Measurements from ENCODE around the gene SMYD3.
"Not testable (repeated sequence)": the region's sequence is repeated elsewhere in the genome, so short reads cannot be mapped to it uniquely, and the experiment has no call there.

SMYD3 gene

DNA sequence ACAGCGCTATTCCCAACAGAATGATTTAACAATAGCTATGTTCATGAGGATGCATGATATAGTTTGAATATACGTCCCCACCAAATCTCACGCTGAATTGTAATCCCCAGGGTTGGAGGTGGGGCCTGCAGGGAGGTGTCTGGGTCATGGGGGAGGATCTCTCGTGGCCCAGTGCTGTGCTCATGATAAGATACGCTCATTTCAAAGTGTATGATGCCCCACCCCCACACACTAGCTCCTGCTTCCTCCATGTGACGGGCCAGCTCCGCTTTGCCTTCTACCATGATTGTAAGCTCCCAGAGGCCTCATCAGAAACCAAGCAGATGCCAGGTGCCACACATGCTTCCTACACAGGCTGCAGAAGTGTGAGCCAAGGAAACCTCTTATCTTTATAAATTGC is 93.6 kb downstream of the SMYD3 start:
- no peak for DNase-seq

DNA sequence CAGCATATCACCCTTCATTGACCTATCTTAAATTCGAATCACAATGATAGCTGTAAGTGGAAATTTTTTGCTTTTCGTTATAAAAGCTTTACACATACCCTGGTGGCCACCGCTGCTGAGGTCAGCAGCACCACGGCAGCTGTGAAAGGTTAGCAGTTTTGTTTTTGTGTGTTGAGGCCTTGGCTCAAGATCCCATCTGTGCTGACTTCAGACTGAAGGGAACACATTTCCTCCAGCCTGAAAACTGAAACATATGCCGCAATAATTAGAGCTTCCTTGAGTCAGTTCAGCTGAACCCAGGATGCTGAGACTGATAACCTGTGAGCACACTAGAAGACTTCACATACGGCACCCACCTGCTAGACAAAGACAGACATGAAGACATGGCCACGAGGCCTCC is 103.0 kb downstream of the SMYD3 start:
- no peak for DNase-seq

DNA sequence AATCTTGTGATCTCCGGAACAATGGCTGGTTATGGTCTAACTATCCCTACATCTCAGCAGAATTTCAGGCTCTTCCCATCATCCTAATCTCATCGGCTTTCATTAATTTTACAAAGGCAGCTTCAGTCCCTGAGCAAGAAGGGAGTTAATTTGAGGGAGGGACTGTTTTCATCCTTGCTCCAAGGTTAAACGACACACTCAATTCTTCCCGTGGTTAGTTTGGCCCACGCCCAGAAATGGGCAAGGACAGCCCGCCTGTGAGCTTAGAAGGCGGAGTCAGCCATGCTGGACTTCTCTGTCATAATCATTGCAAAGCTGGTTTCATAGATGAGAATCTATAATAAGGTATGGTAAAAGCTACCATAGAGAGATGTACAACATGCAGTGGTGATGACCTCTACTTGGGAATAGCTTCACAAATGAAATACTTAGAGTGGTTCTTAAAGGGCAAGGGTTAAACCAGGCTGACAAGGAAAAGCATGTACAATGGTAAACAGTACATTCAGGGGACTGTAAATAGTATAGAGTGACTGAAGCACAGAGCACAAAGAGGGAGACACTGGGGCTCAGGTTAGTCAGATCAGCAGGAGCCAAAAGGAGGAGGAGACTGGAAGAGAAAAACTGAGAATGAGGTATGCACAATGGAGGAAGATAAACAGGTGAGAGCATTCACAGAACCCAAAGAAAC is 108.8 kb downstream of the SMYD3 start:
- DNase-seq, result peak; percentile 73

DNA sequence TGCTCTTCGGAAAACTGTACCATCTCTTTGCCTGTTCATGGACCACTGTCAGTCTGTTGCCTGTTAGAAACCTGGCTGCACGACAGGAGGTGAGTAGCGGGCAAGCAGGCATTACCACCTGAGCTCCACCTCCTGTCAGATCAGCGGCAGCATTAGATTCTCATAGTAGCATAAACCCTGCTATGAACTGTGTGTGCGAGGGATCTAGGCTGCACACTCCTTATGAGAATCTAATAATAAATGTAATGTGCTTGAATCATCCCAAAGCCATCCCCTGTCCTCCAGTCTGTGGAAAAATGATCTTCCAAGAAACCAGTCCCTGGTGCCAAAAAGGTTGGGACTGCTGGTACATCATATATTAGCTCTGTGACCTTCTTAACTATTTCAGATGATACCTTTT is 110.0 kb downstream of the SMYD3 start:
- no peak for DNase-seq

DNA sequence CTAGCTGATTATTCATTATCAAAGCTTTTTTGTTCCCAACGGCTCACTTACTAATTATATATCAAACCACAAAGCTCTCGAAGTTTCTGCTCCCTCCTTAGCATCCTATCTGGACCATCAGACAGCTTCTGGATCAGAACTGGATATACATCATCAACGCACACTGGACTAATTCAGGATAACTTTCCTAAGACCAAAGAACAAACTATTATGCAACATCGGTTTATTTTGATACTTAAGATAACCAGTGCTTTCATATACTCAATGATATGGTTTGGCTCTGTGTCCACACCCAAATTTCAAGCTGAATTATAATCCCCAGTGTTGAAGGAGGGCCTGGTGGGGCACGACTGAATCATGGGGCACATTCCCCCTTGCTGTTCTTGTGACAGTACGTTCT is 110.8 kb downstream of the SMYD3 start:
- DNase-seq, result no peak

DNA sequence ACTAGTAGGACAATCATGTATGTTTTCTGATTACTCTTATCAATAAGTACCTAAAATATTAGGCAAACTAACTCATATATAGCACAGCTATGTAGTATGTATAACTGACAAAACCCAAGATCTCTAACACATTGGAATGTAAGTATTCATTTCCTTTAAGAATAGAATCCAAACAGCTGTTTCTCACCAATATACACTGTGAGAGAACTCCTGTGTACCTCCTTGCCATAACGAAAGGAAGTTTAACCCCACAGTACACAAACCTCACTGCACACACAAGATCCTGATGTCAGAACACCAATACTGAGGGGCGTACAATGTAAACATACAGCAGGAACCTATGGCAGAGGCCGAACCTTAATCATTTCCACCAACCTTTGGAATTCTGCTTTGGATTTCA is 113.0 kb downstream of the SMYD3 start:
- no peak for DNase-seq

DNA sequence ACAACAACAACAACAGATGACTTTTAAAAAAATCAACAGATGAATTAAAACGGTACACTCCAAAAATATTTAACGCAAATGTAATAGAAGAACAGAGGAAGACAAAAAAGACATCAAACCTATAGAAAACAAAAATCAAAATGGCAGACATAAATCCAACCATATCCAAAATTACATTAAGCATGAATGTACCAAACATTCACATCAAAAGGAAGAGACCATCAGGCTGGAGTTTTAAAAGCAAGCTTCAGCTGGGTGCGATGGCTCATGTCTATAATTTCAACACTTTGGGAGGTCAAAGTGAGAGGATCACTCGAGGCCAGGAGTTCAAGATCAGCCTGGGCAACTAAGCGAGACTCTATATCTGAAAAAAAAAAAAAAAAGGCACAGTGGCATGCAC is 116.2 kb downstream of the SMYD3 start:
- DNase-seq, result no peak

DNA sequence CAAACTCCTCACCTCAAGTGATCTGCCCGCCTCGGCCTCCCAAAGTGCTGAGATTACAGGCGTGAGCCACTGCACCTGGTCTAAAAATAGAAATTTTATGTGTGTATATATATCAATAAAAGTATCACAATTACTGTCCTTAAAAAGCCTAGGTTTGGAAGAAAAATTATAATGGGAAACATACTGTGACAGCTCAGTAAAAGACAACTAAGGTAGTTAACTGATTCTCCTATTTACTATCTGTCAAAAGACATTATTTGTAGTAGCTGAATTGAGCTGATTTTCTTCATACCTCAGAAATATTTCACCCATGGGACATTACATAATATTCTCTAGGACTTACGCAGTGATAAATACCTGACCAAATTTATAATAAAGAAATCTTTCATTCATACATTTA is 122.5 kb downstream of the SMYD3 start:
- DNase-seq, result no peak

DNA sequence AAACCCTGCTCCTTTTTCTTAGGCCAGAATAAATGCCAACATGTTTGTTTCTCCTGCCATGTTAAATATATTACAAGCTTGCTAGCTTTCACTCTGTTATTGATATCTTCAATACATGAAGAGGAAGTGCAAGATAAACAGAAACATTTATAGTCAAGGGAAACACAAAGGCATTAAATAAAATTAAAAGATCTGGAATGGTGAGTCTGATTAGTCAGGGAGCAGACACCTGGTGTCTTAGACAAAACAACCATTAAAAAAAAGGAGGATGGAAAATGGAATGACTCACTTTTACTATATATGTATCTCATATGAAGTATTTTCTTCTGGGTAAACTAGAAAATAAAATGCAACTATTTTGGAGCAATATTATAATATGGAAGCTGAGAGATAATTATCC is 123.3 kb downstream of the SMYD3 start:
- no peak for DNase-seq

DNA sequence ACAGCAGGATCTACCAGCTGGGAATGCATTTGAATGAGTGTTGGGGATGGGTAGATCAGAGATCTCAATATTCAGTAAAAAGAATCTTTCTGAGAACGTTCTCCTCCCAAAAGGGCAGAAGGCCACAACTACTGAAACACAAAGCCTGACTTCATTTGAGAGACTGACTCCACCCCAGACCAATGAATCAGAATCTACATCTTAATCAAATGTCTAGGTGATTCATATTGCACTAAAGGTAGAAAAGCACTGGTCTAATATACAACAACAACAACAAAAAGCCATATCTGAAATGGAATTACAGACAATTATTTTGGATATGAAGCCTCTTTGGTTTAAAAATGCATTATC is 123.9 kb downstream of the SMYD3 start:
- no peak for DNase-seq

DNA sequence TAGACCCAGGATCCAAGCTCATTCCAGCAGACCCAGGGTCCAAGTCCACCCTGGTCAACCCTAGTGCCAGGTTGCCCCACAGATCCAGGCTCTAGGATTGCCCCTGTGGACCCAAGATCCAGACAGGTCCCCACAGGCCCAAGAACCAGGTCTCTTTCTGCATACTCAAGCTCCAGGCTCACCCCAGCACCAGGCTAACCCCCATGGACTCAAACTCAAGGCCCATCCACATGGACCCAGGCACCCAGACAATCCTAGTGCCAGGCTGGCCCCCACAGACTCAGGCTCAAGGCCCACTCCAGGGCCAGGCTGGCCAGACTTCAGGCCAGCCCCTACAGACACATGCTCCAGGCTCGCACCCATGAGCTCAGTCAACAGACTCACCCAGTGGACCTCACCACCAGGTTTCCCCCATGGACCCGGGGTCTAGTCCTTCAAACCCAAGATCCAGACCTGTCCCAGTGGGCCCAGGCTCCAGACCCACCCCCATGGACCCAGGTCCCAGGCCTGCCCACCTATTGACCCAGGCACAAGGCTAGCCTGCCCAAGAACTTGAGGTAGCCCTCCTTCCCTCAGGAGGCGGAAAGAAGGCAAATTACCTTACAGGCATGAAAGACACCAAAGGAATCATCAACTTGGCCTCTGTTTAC is 124.4 kb downstream of the SMYD3 start:
- DNase-seq, result no peak

DNA sequence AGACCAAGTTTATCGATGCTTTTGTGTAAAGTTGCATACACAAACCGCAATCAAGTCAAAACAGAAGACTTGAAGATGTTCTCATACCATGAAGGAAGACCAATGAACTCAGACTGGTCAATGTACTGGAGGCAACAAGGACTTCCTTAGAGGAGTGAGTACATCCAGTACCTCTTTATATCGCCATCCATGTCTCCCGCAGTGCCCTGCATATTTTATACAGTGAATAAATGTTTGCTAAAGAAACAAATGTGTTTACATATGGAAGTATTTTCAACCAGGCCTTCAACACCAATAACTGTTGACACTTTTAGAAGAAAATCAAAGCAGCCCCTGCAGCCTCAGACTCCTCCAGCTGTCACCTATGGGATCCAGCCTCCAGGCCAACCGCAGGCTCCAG is 125.6 kb downstream of the SMYD3 start:
- DNase-seq, result no peak

DNA sequence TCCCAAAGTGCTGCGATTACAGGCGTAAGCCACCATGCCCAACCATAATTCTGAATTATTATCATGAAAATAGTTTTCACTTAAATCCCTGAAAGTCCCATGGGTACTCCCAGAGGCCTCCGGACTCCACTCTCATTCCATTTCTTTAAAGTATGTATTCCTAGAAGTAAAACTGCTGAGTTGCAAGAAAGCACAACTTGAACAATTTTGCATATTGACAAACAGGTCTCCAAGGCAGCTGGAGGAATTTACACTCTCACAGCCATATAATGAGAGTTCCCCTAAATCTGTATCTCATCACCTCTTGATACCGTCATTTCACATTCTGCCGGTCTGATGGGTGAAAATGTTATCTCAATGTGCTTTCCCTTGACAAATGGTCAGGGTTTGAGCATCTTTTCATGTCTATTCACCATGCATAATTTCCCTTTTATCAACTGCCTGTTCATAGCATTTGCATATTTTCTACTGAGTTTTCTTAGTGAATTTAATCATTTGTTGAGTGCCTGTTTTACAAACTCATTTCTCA is 129.4 kb downstream of the SMYD3 start:
- no peak for DNase-seq

DNA sequence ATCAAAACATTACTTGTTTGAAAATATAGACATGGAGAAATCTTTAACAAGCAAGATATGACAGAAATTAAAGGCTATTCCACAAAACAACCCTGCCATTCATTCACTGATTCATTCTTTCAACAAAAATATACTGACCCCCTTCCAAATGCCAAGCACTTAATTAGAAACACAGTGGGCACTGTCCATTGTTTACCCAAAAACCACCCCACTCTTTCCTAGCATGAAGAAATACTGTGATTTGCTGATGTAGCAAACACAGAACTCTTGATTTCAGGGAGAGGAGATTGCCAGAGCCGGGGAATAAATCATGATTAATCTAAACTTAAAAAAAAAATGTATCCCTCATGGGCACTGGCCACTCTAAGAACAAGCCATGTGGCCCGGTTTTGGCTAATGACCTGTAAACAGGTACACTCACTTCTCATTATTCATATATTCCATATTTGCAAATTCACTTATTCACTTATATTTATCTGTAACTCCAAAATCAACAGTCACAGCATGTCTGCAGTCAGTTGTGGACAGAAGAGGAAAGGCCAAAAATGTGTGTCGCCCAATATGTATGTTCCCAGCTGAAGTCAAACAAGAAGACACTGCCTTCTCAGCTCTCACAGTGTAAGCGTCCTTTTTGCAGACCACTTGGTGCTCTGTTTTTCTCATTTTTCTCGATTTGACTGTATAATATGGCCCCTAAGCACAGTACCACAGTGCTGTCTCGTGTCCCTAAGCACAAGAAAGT is 133.1 kb downstream of the SMYD3 start:
- DNase-seq, result no peak

DNA sequence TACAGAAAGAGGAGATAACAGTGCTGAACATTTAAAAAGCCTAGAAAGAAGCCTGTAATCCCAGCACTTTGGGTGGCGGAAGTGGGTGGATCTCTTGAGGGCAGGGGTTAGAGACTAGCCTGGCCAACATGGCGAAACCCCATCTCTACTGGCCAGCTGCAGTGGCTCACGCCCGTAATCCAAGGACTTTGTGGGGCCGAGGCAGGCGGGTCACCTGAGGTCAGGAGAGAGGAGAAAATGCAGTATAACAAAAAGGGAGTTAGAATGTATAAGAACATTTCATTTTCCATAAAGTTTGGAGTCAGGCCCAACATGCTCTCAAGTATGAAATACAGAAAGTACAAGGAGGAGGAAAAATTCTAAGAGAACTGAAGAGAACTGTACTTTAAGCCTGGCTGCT is 134.5 kb downstream of the SMYD3 start:
- DNase-seq, result no peak

DNA sequence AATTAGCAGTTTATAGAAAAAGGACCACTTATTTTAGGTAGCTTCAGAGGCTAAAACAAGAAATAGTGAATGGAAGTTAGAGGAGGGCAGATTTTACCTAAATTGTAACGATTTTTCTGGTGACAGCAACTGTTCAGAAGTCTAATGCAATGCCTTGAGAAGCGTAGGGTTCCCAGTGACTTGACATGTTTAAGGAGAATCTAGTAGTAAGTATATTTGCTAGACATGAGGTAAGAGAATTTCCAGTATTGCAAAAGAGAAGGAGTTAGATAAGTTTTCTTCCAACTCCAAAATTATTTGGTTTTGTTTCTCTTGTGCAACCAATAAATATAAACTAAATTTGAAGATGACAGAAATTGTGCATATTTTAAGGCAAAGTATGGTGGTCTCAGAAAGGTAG is 140.0 kb downstream of the SMYD3 start:
- DNase-seq, result no peak

DNA sequence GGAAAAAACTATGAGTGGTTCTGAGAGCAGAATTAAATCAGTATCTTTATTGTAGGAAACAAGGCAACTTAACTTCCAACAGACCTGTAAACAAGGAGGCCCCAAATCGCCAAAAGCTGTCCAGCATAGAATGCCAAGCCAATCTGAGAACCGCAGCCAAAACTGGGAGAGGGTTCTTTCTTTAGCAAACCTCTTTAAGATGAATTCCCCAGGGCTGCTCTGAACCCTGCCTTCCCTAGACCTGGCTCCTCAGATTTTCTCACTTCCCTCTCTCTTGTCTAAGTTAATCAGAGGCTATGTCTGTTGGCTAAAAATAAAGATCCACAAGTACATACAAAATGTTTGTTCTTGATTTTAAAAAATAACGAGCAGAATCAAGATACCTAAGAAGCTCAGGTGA is 141.4 kb downstream of the SMYD3 start:
- no peak for DNase-seq

DNA sequence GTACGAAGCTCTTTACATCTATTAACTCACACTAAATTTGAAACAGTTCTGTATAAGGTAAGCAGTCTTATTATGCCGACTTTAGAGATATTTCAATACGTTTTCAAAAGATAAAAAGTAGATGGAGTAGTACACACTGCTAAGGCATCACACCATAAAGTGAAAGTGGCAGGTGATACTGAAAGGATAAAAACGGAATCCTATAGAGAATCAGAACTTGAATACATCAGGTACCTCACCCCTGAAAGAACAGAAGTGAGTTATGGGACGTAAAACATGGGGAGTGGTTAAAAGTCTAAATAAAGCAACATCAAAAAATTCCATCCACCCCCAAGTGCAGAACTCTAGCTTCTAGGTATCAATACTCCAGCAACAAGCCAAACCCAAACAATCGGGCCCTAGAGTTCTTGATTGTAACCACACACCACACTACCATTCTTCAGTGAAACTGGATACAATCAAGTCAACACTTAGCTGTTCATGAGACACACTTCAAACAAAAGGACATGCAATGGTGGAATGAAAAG is 142.6 kb downstream of the SMYD3 start:
- DNase-seq, result no peak

DNA sequence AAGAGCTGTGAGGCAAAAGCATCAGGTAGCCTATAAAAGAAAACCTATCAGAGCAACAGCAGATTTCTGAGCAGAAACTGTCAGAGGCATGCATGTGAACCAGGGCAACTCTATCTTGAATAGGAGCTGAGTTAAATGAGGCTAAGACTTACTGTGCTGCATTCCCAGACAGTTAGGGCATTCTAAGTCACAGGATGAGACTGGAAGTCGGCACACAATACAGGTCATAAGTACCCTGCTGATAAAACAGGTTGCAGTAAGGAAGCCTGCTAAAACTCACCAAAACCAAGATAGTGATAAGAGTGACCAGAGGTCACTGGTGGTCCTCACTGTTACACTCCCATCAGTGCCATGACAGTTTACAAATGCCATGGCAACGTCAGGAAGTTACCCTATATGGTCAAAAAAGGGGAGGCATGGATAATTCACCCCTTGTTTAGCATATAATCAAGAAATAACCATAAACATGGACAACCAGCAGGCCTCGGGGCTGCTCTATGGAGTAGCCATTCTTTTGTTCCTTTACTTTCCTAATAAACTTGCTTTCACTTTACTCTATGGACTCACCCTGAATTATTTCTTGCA is 150.0 kb downstream of the SMYD3 start:
- DNase-seq, result not testable (repeated sequence)

DNA sequence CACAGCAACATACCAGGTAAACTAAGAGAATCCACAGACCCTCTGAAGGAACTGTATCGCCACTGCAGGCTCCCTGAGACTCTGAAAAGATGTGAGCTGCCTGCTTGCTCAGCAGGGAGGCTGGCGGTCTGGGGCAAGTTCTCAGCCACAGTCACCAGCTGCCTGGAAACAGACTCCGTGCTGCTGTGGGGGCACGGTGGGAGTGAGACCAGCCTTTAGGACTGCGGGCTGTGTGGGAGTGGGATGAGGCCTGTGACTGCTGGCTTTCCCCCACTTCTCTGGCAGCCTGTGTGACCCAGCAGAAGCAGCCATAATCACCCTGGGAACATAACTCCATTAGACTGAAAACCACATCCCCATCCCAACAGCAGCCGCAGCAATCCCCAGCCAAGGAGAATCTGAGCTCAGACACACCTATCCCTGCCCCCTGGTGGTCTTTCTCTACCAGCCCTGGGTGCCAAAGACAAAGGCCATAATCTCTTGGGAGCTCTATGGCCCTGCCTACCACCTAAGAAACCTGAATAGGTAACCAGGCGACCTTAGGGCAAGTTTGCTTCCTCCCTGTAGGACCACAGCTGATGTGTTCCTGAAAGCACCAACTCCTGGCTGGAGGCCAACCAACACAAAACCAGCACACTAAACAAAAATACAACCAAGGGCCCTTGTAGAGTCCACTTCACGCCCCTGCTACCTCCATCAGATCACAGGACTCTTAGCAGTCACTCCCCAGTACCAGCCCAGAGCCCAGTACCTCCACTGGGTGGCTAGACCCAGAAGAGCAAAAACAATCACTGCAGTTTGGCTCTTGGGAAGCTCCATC is 151.5 kb downstream of the SMYD3 start:
- DNase-seq, result no peak

DNA sequence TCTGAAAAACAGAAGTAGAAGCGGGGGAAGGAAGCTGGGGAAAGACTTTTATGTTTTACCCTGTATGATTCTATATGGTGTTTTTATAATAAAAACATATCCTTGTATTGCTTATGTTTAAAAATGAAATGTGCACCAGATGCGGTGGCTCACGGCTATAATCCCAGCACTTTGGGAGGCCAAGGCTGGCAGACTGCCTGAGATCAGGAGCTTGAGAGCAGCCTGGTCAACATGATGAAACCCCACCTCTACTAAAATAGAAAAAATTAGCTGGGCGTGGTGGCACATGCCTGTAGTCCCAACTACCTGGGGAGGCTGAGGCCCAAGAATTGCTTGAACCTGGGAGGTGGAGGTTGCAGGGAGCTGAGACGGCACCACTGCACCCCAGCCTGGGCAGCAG is 155.4 kb downstream of the SMYD3 start:
- no peak for DNase-seq

DNA sequence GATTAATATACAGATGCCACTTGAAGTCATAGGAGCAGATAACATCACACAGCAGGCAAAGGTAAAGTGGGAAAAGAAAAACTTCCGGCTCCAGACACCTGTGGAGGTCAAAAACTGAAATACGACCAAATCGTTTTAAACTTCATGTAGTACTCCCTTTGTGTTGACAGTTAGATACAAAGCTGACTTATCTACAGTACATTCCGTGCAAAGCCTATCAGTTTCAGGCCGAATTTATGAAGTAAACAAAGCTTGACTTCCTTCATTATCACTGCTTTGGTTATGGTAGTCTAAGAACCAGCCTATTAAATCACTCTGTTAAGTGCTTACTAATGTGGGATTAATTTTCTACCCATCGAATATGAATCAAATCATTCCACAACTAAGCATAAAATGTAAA is 156.3 kb downstream of the SMYD3 start:
- no peak for DNase-seq

DNA sequence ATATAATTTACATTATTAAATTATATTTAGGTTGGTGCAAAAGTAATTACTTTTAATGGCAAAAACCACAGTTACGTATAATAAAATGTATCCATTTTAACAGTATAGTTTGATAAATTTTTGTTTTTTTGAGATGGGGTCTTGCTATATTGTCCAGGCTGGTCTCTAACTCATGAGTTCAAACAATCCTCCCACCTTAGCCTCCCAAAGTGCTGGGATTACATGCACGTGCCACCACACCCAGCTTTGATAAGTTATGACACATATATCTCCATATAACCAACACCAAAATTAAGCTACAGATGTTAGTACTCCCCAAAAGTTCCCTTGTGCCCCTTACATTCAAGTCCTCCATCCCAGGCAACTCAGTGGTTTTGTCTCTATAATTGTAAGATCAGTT is 163.1 kb downstream of the SMYD3 start:
- DNase-seq, result no peak

All from NCI-H2227 treated with DMSO at 0.1 percent for 48 hours (cell line).